ENCODE measurements around the gene TMIGD2.
"Not testable (repeated sequence)": the region's sequence is repeated elsewhere in the genome, so short reads cannot be mapped to it uniquely, and the experiment has no call there.

Gene TMIGD2

GRCh38 chr19:4267101-4267900 lies 34.9 kb downstream of the TMIGD2 start:
- DNase-seq (ENCODE audit: low spot score) = no peak

GRCh38 chr19:4266253-4267000 lies 35.8 kb downstream of the TMIGD2 start:
- DNase-seq (ENCODE audit: low spot score) = no peak

GRCh38 chr19:4264812-4265211 lies 37.4 kb downstream of the TMIGD2 start:
- DNase-seq (ENCODE audit: low spot score) = no peak

GRCh38 chr19:4260613-4261191 lies 41.5 kb downstream of the TMIGD2 start:
- DNase-seq (ENCODE audit: low spot score) = no peak

- DNase-seq (ENCODE audit: low spot score) = no peak
Measured at GRCh38 chr19:4258181-4258580, 44.0 kb downstream of the TMIGD2 start.

- DNase-seq (ENCODE audit: low spot score) = no peak
Measured at GRCh38 chr19:4257025-4257424, 45.2 kb downstream of the TMIGD2 start.

GRCh38 chr19:4256563-4256962 lies 45.6 kb downstream of the TMIGD2 start:
- no peak for DNase-seq (ENCODE audit: low spot score)

- DNase-seq (ENCODE audit: low spot score) = peak; percentile 100
Measured at GRCh38 chr19:4246767-4247593, 55.2 kb downstream of the TMIGD2 start, which contains the start of gene YJU2. TSS of gene YJU2 (plus strand) at chr19:4247080. CDS start at chr19:4247147, 67 bp downstream.

GRCh38 chr19:4245938-4246337 lies 56.3 kb downstream of the TMIGD2 start:
- not testable (repeated sequence) for DNase-seq (ENCODE audit: low spot score)
